HG02852 (cell line): ENCODE data around the gene PELI2.

Experiments
- ATAC-seq: cut with Tn5 transposase; IDR thresholded peaks from one replicate; pipeline ENCODE4 v1.9.1; 2021; ENCODE audit warnings: mild to moderate bottlenecking, moderate library complexity; ENCODE audit not compliant: unreplicated experiment

The PELI2 gene

DNA sequence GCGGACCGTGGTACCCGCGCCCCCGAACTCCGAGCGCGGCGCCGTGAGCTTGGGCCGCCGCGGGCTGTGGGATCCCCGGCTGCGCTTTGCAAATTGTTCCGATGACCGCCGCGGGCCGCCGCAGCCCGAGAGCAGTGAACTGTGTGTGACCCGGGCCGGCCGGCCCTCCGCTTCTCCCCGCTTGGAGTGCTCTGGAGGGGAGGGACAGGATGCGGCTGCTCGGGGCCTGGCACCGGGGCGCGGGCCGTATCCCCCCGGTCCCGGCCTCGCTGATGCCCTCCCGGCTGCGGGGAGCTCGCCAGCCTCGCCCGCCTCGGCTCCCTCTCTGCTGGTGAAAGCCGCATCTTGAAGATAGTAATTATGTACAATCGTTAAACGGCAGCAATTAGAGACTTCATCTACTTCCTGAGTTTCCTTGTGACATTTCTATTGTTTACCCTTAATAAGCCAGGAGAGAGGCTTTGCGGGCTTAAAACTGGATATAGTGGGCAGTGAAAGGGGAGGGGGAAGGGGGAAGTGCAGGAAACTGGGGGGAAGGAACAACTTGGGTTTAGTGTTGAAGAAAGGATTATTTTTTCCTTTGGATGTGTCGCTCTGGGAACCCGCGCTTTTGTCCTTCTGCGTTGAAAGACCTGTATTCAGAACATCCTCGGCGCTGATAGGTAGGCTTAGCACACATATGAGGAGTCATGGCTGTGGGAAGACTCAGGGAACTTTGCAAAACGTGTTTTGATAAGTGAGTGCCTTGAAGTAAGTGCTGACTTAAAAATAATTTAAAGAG, 1.2 kb downstream of the PELI2 start:
- ATAC-seq: no peak

DNA sequence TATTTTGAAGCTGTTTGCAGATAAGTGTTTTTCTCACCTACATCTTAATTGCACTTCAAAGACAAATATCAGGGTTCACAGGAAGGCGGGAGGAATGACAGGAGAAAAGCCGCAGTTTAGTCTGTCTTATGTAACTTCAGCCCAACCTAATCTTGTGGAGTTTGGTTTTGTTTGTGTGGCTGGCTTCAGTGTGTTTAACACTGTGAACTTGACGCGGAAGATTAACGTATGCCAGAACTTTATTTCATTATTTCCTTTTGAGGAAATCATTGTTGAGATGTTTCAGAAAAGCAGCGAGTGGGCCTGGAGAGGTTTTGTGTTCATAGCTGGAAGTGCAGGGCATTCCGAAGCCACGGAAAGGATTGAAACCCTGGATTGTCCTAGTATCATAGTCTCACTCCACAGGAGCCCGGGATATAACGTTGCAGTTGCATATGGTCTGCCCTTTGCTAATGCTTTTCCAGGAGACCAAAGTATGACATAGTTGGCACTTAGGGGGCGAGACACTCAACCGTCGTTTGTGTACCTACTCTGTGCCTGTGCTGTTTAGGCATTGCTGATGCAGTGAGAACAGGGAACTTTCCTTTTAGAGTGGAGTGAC, 2.0 kb downstream of the PELI2 start:
- ATAC-seq: no peak

DNA sequence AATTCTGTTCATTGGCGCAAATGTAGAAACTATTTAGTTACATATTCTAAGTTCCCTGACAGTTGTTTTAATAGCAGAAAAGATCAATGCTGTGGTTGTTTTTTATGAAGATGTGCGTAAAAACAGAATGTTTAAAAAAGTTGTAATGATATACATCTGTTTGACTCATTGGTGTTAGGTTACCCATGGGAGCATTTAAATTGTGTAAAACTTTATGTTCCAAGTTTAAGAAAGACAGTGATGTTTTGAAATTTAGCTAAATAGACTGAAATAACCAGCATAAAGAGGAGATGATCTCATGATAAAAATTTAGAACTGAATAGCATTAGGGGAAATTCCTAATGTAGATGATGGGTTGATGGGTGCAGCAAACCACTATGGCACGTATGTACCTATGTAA, 3.6 kb downstream of the PELI2 start:
- ATAC-seq: no peak

DNA sequence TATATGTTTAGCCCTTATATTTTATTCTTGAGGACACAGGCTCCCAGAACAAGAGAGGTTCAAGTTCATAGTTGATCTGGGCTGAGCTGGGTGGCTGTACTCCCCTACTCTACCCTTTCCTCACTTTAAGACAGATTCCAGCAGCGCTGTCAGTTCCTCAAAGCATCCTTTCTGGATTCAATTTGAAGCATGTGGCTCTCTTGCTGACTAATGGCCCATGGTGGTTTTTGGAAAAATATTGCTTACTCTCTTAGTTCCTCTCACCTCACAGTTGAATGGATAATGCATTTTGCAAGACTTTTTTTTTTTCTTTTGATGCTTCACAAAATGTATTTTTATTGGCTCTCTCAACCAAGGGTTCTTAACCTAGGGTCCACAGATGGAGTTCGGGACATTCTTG, 4.1 kb downstream of the PELI2 start:
- ATAC-seq: no peak

DNA sequence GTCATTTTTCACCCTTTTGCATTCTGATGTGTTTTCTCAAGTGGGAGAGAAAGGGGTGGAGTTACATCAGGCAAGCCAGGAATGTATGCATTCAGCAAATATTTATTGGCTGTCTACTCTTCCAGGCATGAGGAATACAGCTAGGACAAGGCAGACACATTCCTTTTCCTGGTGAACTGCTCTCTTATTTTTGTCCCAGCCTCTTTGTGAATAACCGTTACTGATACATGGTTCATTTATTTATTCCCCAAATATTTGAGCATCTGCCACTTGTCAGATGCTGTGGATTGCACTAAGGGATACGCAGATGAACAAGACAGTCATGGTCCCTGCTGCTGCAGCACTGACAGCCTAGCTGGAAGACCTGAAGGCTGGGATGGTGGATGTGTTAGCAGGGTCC, 6.1 kb downstream of the PELI2 start:
- ATAC-seq: no peak

DNA sequence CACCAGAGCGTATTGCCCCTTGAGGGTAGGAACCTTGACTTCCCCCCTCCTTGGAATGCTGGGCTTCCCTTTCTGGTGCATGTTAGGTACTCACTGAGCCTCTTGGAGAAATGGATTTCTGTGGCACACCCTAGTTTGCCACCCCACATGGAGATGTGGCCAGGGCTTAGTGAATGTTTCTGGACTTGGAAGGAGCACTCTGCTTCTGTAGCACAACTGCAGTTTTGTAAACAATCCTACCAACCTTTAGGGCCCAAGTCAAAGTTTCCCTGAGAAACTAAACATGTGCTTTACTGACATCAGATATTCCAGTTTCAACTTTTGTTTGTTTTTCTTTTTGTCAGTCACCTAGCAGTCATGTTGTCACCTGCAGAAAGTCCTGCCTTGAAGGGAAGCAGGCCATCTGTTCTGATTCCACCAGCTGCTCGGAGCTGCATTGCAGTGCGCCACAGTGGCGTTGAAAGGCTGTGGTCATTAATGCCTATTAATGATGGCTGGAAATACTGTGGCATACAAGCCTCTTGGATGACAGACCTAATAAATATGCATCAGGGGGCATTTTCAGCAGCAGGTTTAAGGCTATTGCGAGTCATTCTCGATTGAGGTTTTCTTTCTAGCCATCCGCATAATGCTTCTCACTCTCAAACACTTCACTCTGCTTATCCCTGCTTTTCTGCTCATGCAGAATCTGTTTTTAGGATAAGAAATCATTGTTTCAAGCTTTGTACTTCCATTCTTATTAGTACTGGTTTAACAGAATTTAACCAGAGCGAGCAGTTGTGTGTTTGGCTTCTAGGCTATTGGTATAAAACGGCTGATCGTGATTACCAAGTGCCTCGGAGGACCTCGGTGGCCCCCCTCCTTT, 7.8 kb downstream of the PELI2 start:
- ATAC-seq: no peak

DNA sequence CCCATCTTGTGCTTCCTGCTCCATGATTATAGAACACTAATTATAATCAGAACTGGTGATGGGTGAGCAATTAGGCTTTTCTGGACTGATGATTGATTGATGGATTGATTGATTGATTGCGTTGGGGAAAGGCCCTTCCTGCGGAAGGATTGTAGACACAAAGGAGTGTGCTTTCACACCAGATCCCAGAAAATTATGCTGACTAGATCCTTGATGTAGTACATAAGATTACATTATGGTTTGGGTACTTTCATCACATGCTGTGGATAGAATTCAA, 8.4 kb downstream of the PELI2 start:
- no peak for ATAC-seq

DNA sequence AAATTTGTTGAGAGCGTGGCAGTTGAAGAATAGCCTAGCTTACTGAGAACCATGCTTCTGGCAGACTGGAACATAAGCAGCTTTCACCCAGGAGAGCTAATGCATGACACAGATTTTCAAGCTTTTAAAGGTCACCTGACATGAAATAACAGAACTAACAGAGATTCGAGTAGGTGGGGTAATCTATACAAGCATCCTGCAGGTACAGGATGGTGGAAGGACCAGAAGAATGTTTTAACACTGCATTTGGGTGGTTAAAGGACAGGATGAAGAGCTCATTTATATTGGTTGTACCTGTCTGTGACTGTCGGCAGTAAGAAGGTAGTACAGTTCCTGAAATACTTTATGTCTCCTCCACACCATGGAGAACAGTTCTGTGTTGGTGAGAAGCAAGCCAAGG, 8.9 kb downstream of the PELI2 start:
- ATAC-seq: no peak

DNA sequence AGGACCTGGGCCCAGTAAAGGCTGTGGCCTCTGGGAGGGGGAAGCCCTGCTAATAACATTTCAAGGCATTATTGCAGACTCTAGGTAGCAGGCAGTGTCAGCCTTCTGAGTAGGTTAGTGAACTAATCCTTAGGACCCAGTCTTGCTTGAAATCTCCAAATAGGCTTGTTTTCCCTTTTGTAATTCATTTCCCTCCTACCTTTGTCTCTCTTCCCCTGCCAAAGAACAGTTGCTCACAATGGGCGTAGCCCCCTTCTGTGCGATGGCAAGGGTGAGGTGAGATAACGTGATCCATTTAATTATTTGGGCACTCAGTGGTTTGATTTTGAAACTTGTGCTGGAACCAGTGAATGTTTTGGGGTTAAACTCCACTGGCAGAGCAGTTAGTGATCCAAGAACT, 10.9 kb downstream of the PELI2 start:
- ATAC-seq: no peak

DNA sequence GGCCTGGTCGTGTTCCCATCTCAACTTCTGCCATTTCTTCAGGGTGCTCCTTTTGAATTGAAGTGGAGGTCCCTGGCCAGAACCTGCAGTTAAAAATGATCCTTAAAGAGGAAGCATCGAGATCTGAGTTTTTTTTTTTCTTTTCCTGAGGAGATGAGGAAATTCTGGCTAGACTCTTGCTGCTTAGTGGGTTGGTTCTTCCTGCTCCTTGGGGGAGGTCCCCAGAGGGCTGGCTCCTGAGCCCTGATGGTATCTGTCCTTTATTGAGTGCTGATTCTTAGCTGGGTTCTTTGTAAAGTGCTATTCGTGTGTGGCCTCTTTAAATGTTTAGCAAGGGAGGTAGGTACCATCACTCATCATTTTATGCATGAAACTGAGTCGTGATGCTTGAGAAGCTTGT, 11.7 kb downstream of the PELI2 start:
- ATAC-seq: no peak

DNA sequence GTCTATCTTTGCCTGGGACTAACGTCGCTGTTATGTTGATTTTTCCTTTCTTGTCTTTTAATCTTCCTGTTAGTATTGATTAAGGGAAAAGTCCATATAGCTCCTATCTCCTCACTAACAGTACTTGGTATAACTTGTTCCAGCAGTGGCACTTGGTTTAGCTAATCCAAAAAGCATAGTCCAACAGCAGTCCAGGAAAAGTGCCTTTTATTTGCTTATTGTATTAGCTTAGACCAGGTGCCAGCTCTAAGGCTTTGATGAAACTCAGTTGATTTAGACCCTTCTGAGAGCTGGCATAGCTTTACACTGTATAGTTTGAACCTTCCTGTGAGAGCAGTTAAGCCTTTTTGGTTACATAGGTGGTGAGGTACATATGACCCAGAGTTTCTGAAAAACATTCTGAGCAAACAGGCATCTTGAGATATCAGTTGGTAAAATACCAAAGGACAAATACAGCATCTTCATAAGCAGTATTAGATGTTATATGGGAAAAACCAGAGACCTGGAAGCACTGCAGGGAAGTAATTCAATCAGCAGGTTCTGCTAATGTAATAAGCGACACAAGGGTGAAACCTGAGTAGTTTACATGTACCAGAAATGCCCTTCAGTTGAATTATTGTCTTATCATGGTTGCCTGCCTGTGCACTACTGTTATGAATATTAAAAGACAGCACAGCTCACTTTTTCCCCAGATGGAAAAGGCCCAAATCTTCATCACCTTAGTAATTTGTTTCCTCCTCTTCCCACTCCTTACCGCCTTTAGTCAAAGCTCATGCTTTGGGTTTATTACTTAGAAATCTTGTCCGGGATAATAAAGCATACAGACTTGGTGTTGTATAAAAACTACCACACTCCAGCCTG, 13.0 kb downstream of the PELI2 start:
- ATAC-seq: no peak

DNA sequence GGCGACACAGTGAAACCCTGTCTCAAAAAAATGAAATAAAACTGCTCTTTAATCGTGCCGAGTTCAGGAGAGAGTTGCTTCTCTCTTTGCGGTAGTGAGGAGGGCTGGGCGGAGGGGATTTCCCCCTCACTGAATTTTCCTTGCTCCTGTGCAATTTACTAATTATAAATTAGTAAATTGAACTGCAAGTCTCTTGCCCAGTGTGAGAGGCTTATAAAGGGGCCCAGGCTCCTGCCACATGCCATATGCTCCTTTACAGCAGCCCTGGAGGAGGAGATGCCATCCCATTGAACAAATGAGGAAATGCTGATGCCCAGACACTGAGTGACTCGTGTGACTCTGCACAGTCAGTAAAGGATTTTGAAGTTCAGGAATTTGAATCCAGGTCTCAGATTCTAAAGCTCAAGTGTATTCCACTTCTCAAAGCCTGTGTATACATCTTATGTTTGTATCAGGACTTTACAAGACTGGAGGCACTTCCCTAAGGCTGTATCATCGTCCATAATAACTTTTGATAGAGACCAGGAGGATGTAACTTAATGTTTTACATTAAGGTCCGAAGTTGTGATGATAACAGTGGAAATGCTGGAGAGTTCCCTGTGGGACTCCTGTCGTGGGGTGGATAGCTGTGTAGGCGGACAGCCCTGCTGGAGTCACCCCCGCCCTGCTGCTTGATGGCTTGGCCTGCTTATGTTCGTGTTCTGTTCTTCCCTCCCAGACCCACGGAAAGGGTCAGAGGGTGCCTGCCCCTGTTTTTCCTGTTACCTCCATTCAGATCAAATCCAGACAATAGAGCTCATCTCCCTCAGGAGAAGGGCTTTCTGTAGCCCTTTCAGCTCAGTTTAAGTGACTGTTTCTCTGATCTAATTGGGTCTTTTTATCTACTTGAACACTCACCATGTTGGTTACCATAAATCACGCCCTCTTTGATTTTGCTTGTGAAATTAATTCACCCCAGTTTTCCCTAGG, 13.9 kb downstream of the PELI2 start:
- no peak for ATAC-seq

DNA sequence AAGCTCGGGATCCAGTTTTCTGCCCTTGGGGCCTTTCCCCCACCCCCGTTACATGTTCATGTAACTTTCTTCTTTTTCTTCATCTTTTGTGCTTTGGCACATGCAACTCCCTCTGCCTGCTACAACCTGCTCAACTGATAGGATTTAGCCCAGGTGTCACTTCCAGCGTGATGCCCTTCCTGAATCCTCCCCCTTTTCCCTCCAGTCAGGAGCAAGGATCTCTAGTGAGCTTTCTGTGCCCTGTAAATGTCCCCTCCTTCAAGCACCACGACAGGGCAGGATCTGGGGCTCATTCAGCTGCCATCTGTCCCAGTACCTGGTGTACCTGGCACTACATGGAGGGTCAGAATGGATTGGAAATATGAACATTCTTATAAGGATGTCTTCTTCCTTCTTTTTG, 15.3 kb downstream of the PELI2 start:
- ATAC-seq: no peak

DNA sequence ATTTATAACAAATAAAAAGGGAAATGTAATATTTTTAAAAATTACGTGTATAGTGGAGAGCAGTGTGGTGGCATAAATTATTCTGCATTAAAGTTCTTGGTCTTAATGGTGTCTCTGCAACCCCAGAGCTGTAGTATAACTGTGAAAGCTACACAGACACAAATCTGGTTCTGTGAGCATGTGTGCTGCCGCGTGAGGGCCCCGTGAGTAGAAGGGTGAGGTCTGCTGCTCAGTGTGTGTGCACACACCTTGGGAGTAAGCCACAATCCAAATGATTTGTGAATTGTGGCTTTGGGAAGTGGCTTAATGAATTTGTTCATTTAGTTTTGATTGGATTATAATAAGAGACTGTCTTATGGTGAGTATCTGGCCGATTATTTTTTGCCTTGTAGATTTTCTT, 16.8 kb downstream of the PELI2 start:
- no peak for ATAC-seq

DNA sequence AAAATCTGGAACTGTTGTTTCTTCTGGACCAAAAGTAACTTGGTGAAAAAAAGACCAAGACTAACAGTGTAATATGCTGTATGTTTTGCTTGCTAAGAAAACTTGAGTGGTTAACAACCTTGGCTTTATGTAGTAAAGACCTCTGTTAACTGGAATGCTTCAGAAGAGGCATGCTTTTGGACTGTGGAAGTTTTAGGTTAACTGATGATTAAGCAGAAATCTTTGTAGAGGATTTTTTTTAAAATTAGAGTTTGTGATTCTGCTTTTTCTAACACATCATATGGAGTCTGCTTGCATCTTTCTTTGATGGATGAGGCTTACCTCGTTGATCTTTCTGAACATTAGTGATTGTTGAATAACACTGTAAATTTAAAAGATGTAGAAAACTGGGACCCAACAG, 17.5 kb downstream of the PELI2 start:
- ATAC-seq: no peak

DNA sequence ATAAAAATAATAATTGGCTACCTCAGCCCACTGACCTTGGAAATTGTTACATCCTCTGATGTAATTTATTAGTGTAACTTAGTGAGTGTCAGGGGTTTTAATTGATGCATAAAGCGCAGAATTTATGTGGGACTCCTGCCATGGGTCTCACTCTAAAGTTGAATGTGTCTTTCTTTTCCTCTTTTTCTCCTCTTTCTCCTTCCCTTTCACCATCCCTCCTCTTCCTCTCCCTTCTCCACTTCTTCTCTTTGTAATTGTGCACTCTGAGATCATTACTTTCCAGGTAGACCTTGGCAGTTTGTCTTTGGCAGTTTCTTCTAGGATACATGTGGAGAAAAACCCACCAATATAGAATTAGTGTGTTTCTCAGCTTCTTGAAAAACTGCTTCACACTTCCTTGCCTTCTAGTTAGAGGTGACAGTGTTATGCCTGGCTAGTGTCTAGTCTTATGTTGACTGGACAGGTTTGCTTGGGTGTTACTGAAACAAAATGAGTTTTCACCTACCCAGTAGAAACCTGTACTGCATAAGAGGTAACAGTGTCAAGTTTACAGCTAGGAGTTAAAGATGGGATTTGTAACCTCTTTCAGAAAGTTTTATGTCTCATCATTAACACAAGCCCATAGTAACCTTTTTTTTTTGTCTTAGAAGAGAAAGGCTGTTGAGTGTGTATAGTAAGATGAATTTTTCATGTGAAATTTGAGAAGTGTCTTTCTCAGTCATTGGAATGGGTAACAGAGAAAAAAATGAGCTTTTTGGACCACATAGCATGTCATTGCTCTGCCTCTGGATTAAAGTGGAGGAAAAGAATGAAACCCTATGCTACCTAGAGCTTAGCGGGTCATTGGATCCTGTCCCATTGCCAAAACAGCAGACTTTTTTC, 18.6 kb downstream of the PELI2 start:
- no peak for ATAC-seq

DNA sequence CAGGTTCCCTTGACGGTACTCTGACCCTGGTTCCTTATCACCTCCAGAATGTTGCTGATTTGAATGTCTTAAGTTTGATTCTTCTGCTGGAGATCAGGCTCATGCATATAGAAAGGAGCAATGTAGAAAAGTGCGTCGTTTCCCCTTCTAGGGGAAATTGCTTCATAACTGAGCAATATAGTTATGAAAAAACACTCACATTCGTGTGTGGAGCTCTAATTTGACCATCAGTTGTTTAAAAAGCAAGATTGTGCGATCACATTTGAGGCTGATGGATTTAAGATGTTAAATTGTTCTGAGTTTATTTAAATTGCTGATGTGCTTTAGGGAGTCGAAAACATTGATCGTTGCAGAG, 19.2 kb downstream of the PELI2 start:
- ATAC-seq: no peak

DNA sequence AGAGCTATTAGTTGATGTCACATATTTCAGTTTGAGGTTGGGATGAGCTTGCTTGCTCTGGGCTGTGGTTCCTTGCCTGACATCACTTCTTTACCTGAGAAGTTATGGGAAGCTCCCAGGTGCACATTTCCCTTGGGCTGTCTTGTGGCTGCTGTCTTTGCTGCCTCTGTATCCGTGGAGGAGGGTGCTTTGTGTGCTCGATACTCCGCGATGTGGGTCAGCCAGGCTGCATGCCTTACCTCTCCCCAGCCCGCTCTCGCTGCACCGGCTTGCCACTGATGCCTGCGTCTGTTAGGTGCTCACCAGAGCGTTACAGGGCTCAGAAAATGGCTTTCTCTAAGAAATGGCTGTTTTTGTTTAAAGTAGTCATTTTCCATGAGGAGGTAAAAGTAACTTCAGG, 19.6 kb downstream of the PELI2 start:
- ATAC-seq: no peak

DNA sequence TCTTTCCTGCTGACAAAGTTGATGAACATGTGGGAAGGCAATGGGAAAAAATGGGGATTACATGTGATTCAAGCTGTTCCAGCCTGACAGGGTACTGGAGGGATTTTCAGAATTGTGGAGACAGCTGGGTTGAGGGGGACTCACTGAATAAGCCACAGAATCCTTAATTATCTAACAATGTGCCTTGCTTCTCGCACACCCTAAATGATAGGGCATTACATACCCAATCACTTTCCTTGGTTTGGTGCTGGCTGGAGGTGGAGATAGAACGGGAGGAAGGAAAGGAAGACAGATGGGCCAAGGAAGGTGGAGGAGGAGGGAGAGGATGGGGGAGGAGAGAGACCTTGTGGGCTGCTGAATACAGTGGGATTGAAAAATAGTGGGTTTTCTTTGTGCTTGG, 20.7 kb downstream of the PELI2 start:
- no peak for ATAC-seq
